Transverse colon (tissue), 4 donors: Measurements from ENCODE around the gene C3AR1.

ENCODE experiments used
- POLR2AphosphoS5 ChIP-seq, 3 donors: sonication (generic); formaldehyde crosslinking; IDR thresholded peaks; one replicate each; pipeline ENCODE4 v1.6.1; 2016; ENCODE audit warnings: antibody characterized with exemption in 3 of 3
- TF ChIP-seq, protein P1 (sequence below), 5 experiments: fragments of 200-600 bp in 3 of 5; fragments of 450-650 bp in 2 of 5; sonication (generic) in 3 of 5; IDR thresholded peaks; 1 replicate in 2 of 5; 2 replicates in 3 of 5; pipeline ENCODE4 v1.5.1; 2016 to 2017; ENCODE audit warnings: antibody characterized with exemption in 5 of 5, inconsistent platforms in 3 of 5, mild to moderate bottlenecking in 2 of 5, moderate library complexity in 1 of 5

DNA sequence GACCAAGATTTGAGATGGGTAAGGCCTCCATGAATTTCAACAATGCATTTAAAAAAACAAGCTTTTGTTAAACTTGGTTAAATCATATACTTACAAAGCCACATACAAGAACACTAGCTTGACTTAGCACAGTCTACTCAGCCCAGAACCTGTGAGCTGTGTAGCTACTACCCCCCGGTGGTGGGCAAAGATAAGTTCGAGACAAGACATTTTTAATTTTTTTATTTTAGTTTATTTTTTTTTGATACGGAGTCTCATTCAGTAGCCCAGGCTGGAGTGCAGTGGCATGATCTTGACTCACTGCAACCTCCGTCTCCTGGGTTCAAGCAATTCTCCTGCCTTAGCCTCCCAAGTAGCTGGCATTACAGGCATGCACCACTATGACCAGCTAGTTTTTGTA lies 12.2 kb upstream of the C3AR1 start:
- TF ChIP-seq, protein P1, sequence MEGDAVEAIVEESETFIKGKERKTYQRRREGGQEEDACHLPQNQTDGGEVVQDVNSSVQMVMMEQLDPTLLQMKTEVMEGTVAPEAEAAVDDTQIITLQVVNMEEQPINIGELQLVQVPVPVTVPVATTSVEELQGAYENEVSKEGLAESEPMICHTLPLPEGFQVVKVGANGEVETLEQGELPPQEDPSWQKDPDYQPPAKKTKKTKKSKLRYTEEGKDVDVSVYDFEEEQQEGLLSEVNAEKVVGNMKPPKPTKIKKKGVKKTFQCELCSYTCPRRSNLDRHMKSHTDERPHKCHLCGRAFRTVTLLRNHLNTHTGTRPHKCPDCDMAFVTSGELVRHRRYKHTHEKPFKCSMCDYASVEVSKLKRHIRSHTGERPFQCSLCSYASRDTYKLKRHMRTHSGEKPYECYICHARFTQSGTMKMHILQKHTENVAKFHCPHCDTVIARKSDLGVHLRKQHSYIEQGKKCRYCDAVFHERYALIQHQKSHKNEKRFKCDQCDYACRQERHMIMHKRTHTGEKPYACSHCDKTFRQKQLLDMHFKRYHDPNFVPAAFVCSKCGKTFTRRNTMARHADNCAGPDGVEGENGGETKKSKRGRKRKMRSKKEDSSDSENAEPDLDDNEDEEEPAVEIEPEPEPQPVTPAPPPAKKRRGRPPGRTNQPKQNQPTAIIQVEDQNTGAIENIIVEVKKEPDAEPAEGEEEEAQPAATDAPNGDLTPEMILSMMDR (IDR thresholded peaks at IDR 0.05) = peak in 3 of 5 experiments; percentile 8 to 27 (median 14)
- TF ChIP-seq POLR2AphosphoS5 (IDR thresholded peaks at IDR 0.05) = no peak
